Renal pelvis (tissue), 4 donors: ENCODE measurements around the gene HINT3. TPM values are rescaled to one million over a fixed set of nuclear protein-coding genes. Genes with fewer than 3 reads are reported as not detected.
"Not testable (repeated sequence)": the region's sequence is repeated elsewhere in the genome, so short reads cannot be mapped to it uniquely, and the experiment has no call there.

Experiments
- DNase-seq: peaks from one replicate; pipeline ENCODE4 v3.0.0-alpha.2; 2013
- polyA plus RNA-seq, 3 donors: library from polyadenylated mRNA; unstranded; fragments of 120-200 nt; gene quantifications; one replicate each; pipeline ENCODE4 v1.2.1, GENCODE V29; 2013; ENCODE audit not compliant: insufficient read length in 3 of 3

The HINT3 gene
- polyA plus RNA-seq, 3 donors, result 25.4 to 30.6 (median 29.6) TPM

GRCh38 chr6:125931733-125932450, 24.7 kb upstream of the HINT3 start:
- no peak for DNase-seq

GRCh38 chr6:125932451-125932795, 24.1 kb upstream of the HINT3 start:
- no peak for DNase-seq

GRCh38 chr6:125935520-125935919, 21.1 kb upstream of the HINT3 start:
- DNase-seq, result not testable (repeated sequence)

- DNase-seq, result no peak
Observed at GRCh38 chr6:125939026-125939425, 17.5 kb upstream of the HINT3 start.

GRCh38 chr6:125939791-125940190, 16.8 kb upstream of the HINT3 start:
- DNase-seq, result no peak

- DNase-seq, result no peak
Observed at GRCh38 chr6:125940247-125941041, 16.1 kb upstream of the HINT3 start.

GRCh38 chr6:125942672-125943527, 13.7 kb upstream of the HINT3 start:
- no peak for DNase-seq

GRCh38 chr6:125943528-125944433, 12.8 kb upstream of the HINT3 start:
- DNase-seq, result no peak

- peak; percentile 40 for DNase-seq
Observed at GRCh38 chr6:125944434-125944816, 12.1 kb upstream of the HINT3 start.

- DNase-seq, result no peak
Observed at GRCh38 chr6:125944896-125945295, 11.7 kb upstream of the HINT3 start.

DNA sequence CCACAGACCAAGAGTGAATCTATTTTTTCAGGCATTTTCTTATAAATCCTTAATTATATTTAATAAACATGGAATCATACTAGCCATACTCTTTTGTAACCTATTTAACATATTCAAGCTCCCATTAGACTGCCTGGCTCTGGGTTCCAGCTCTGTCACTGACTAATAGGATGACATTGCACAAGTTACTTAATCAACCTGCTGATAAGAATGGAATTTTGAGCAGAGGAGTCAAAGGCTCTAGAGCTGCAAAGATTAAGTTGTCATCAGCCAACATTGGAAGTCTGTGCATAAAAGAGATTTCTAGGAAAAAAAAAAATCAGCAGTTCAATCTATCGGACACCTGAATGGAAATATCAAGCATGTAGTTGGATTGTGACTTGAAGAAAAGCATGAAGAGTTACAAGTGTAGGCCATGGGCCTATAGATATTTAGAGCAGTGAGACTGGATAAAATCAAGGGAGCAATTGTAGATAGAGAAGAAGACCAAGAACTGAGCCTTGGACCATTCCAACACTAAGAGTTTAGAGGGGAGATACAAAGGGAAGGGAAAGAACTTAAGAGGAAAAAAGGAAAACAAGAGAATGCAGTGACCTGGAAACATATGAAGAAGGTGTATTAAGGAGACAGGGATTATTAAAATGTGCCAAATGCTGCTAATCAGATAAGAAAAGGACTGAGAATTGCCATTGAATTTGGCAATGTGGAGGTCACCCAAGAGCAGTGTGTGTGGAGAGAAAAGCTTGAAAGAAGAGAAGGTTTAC, 11.0 kb upstream of the HINT3 start:
- DNase-seq, result no peak

GRCh38 chr6:125947615-125948014, 9.0 kb upstream of the HINT3 start:
- no peak for DNase-seq

GRCh38 chr6:125948455-125948854, 8.1 kb upstream of the HINT3 start:
- no peak for DNase-seq

DNA sequence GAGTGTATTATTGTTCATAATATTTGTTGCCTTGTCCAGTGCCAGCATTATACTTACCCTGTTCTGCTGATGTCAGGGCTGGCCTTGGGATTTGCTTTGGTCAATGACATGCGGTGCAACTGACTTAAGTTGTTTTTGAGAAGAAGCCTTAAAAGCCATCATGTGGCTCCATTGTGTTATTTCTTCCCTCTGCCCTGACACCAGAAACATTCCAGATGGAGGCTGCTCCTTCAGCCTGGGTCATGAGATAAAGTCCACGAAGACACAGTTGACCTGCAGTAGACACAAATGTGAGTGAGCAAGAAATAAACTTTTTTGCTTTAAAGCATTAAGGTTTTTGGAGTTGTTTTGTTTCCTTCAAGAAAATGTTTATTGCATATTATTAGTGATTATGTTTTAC, 7.5 kb upstream of the HINT3 start:
- no peak for DNase-seq

- no peak for DNase-seq
Observed at GRCh38 chr6:125950293-125950692, 6.3 kb upstream of the HINT3 start.

GRCh38 chr6:125950716-125951115, 5.9 kb upstream of the HINT3 start:
- DNase-seq, result not testable (repeated sequence)

- no peak for DNase-seq
Observed at GRCh38 chr6:125951323-125951722, 5.2 kb upstream of the HINT3 start.

GRCh38 chr6:125952764-125953501, 3.6 kb upstream of the HINT3 start:
- no peak for DNase-seq

DNA sequence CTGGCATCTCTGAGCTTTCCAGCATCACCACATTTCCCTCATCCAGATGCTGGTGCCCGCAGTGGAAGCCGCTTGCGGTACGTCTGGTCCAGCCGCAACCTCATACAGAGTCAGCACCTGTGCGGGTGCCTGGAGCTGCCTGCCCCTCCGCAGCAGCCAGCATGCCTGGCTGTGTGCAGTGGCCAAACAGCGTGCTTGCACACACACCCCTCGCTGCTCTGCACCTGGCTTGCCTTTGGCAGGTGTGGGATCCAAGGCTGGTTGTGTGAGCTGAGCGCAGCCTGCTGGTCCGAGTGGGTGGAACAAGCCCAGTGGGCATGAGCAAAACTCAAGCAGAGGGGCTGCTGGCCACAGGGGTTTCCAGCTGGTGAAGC, 3.1 kb upstream of the HINT3 start:
- no peak for DNase-seq

DNA sequence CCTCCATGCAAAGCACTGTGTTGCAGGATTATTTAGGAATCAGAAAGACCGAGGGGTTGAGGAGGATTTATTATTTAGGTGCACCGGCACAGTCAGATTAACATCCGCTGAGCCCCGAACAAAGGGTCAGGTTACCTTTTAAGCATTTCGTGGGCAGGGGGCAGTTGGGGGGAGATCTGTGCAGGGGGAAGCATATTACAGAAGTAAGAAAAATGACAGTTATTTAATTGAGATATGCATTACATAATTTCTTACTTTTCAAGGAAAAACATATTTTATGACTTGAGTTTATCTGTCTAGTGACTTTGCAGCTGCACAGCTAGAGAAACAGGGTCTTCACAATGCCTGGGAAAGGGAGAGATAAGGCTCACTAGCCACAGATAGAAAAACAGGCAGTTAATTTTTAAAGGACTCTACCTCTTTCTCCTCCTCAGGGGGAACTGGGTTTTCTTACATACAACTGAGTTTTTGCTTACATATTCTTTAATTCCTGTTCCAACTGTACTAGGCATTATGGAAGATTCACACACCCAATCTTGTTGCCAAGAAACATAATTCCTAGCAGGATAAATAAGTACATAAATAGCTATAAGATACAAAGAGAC, 1.7 kb upstream of the HINT3 start:
- DNase-seq, result no peak
